ENCODE results near the gene THSD8. TPM values are rescaled to one million over a fixed set of nuclear protein-coding genes. Genes with fewer than 3 reads are reported as not detected.

The THSD8 gene
- total RNA-seq = 0.13 TPM in 1 of 2 replicates, not detected in the other

DNA sequence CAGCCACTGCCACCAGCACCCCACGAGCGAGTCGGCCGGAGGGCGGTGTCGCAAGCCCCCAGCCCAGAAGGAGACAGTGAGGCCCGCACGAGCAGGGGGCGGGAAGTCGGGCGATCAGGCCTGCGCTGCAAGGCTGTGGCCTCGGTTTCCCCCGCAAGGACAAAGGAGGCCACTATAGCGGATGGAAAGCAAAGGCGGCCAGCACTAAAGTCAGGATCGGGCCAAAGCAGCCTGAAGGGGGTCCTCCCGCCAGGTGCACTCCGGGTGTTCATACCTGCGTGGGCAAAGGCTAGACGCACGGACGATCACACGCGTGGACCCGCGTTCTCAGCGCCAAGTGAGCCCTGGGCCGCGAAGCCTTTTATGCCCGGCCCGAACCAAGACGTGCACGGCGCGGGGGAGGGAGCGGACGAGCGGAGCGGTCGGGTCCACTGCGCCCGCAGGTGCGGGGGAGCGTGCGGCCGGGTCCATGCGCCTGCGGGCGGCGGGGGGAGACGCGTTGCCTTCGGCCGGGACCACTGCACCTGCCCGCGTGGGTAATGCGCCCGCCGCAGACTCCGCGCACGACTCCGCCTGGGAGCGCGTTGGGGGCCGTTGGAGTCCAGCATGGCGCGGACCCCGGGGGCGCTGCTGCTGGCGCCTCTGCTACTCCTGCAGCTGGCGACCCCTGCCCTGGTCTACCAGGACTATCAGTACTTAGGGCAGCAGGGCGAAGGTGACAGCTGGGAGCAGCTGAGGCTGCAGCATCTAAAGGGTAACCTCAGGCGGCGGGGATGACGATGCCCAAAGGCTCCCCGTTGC lies at the start of gene THSD8, which contains the start of gene PRDX2:
Gene THSD8 (plus strand): TSS at position 604 of the 801 bp plus-strand sequence. CDS start 3 bp downstream, at position 607.
Gene PRDX2 (minus strand): TSS at position 335 of the 801 bp plus-strand sequence. CDS start 539 bp downstream, outside the sequence.
- no peak for DNase-seq (ENCODE audit: low read depth, low spot score)

DNA sequence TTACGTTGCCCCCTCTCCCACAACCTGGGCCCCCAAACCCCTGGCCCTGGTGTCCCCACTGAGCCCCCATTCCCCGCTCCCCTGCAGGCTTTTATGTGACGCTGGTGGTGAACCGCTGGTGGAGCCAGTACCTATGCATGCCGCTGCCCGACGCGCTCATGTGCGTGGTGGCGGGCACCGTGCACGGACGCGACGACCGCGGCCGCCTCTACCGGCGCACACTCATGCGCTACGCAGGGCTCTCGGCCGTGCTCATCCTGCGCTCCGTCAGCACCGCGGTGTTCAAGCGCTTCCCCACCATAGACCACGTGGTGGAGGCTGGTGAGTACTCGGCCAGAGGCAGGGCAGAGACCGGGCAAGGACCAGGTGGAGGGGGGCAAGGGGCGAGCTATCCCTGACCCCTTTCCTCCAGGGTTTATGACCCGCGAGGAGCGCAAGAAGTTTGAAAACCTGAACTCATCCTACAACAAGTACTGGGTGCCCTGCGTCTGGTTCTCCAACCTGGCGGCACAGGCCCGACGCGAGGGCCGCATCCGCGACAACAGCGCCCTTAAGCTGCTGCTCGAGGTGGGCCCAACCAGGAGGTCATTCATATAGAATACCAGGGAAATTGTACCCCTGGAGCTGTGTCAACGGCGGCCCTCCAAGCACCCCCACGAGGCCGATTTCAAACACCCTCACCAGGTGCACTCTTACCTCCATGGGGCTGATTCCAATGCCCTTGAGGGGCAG lies 47.2 kb upstream of the THSD8 start:
- DNase-seq (ENCODE audit: low read depth, low spot score) = no peak

DNA sequence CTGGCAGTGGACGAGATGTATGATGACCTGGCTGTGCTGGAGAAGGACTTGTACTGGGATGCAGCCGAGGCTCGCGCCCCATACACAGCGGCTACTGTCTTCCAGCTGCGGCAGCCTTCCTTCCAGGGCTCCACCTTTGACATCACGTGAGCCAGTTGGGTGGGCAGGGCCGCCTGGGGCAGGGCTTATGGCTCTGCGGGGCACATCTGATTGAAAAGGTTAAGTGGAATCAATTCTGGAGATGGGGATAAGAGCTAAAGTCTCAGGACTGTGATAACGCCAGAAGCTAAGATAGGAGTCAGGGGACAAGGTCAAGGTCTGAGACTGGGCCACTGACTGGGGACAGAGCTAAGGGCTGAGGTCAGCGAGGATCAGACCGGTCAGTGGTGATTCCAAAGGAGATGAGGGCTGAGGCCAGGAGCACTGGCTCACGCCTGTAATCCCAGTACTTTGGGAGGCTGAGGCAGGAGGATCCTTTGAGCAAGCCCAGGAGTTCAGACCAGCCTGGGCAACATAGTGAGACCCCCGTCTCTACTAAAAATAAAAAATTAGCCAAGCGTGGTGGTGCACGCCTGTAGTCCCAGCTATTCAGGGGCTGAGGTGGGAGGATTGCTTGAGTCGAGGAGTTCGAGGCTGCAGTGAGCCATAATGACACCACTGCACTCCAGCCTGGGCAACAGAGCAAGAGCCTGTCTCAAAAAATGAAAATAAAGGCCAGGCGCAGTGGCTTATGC lies 45.6 kb upstream of the THSD8 start:
- no peak for DNase-seq (ENCODE audit: low read depth, low spot score)

DNA sequence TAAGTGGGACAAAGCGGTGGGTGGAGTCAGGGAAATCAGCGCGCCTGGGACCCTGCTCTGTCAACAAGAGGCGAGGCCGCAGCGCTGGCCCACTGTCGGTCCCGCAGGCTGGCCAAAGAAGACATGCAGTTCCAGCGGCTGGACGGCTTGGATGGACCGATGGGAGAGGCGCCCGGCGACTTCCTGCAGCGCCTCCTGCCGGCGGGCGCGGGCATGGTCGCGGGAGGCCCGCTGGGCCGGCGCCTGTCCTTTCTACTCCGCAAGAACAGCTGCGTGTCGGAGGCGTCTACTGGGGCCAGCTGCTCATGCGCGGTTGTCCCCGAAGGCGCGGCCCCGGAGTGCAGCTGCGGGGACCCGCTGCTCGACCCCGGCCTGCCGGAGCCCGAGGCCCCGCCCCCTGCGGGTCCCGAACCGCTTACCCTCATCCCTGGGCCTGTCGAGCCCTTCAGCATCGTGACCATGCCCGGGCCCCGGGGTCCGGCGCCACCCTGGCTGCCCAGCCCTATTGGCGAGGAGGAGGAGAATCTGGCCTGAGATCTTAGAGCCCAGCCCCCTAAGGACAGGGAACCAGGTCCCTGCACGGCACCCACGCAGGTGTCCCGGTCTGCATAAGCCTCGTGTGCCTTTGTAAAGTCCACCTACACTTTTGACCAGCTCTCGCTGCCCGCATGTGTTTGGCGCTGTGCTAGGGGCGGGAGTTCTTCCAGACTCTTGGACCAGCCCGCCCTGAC lies 44.2 kb upstream of the THSD8 start:
- DNase-seq (ENCODE audit: low read depth, low spot score) = no peak

DNA sequence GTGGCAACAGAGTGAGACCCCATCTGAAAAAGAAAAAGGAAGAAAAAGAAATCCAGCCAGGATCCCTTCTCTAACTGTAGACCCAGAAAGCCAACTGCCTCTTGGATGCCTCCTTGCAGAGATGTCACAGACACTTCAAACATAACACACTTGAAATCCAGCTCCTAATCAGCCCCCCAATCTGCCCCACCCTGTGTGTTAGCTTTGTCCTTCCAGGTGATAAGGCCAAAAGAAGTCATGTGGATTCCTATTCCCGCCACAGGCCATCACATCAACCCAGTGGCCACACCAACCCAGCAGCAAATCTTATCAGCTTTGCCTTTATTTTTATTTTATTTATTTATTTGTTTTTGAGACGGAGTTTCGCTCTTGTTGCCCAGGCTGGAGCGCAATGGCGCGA lies 42.2 kb upstream of the THSD8 start:
- no peak for DNase-seq (ENCODE audit: low read depth, low spot score)

DNA sequence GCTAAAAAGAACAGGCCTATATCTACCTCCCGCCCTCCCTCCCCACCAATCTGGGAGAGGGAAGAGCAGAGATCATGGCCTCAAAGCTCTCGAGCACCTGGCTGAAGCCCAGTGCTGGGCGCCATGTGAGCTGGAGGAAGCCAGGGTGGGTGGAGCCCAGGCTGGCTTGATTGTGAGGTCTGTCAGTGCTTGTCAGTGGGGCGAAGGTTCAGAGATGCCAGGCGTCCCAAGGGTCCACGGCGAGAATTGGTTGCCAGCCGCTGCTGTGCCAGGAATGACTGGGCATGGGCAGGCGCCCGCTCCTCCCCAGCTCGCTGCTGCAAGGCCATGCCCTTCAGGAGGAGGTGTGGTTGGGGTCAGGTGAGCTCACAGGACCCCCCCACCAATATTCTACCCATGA lies 38.8 kb upstream of the THSD8 start:
- no peak for DNase-seq (ENCODE audit: low read depth, low spot score)

DNA sequence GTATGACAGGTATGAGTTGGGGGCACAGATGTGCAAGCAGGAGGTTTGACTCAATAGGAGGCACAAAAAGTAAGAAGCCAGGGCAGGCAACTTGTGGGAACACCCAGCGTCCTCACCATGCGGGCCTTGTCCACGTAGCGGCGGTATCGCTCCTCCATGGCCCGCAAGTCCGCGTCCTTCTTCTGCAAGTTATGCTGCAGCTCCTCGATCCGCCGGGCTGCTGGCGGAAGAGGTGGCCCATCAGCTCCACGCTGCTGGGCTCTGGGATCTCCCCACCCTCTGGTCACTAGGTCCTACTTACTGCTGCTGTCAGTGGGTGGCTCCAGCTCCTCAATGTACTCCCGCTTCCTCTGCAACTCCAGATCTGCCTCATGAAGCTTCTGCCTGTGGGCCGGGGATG lies 37.2 kb upstream of the THSD8 start:
- no peak for DNase-seq (ENCODE audit: low read depth, low spot score)

DNA sequence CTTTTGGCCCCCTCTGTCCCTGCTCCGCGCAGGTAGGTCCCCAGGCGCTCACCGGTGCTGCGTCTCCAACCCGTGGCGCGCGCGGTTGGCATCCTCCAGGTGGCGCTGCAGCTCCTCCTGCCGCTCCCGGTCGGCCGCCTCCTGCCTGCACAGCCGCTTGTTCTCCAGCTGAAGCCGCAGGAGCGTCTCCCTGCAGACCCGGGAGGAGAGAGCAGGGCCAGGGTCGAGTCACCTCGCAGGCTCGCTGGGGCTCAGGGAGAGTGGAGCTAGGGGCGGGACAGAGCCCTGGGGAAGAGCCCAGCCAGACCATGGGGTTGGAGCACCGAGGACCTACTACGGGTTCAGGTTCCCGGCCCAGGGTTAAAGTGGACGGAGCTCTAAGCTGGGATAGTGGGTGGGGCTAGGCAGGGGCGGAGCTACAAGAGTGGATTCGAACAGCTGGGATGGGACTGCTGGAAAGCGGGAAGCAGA lies 35.8 kb upstream of the THSD8 start:
- no peak for DNase-seq (ENCODE audit: low read depth, low spot score)

DNA sequence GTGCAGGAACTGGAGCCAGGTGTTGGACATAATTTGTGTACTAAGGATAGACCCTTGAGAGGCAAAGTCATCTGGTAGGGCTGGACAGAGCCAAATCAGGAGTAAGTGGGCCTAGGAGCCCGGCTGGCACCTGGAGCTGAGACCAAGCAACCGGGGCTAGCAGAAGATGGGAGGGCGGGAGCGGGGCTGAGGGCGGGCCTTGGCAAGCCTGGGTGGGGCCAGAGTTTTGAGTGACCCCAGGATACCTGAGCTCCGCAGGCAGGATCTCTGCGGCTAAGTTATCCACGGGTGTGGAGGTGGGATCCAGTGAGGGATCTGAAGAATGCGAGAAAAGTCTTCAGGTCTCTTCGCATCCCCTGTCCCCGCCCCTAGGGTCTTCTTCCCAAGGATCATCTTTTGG lies 34.7 kb upstream of the THSD8 start:
- no peak for DNase-seq (ENCODE audit: low read depth, low spot score)

DNA sequence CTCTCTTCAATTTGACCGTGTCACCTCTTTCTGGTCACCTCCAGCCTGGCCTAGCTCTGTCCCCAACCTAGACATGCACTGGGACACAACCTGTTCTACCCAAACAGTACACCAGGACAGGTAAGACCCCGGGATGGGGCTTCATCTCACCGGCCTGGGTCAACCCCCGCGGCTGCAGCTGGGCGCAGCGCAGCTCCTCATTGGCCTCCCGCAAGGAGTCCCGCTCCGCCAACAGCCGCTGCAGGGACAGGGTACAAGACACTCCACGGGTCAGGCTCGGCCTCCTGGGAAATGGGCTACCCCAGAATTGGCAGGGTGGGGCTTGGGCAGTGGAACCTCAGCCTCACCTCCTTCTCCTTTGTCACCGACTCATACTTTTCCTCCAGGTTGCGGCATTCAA lies 34.2 kb upstream of the THSD8 start:
- DNase-seq (ENCODE audit: low read depth, low spot score) = no peak

DNA sequence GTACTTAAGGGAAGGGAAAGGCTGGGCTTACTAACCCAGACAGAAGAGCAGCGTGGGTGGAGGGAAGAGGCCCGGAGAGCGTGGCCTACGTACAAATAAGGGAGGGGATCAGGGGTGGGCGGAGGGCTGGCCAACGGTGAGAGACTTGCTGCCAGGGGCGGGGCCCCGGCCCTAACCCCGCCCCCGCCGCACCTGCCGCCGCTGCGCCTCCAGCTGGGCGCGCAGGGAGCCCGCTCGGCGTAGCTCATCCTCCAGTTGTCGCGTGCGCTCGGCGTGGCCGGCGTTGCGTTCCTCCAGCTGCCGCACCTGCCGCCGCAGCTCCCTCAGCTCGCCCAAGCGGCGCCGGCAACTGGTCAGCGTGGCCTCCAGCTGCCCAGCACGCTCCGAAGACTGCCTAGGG lies 32.2 kb upstream of the THSD8 start:
- no peak for DNase-seq (ENCODE audit: low read depth, low spot score)

DNA sequence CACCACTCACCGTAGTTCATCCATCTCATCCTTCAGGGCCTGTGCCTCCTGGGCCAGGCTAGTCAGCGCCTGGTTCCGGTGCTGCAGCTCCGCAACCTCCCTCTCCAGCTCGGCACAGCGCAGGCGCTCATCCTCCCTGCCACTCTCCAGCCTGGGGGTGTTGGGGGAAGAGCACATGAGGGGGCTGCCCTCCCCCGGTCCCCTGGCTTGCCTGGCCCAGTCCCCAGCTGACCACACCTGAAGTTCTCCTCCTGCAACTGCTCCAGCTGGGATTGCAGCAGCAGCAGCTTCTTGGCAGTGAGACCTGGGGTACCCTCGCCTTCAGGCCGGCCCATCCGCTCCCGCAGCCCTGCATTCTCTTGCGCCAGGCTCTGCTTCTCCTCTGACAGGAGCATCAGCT lies 30.9 kb upstream of the THSD8 start:
- DNase-seq (ENCODE audit: low read depth, low spot score) = no peak

DNA sequence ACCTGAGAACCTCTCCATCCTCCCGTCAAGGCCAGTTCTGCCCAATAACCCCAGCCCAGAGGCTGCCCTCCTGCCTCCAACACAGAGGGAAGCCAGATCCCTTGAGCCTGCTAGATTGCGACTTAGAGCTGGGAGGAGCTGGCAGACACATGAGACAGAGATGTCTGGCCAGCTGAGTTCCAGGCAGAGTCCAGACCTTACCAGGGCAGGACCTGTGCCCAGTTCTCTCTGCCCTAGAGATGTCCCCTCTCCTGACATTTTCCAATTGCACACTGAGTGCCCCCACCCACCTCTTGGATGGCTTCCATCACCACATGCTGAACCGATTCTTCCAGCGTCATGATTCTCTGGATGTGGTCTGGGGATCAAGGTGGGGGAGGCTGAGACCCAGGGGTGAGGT lies 29.5 kb upstream of the THSD8 start:
- no peak for DNase-seq (ENCODE audit: low read depth, low spot score)

DNA sequence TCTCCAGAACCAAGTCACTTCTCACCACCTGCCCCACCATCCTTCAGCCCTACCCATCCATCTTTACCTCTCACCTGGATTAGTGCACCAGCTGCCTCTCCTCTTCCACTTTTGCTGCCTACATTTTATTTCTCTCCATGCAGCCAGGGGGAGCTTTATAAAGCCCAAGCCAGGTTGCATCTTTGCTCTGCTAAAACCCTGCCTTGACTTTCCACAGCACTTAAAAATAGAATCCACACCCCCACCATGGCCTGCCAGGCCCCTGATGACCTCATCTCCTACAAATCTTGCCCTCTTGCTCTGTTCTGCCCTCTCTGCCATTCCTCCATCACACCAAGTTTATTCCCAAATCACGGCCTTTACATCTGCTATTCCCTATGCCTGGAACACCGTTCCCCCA lies 28.3 kb upstream of the THSD8 start:
- DNase-seq (ENCODE audit: low read depth, low spot score) = no peak

DNA sequence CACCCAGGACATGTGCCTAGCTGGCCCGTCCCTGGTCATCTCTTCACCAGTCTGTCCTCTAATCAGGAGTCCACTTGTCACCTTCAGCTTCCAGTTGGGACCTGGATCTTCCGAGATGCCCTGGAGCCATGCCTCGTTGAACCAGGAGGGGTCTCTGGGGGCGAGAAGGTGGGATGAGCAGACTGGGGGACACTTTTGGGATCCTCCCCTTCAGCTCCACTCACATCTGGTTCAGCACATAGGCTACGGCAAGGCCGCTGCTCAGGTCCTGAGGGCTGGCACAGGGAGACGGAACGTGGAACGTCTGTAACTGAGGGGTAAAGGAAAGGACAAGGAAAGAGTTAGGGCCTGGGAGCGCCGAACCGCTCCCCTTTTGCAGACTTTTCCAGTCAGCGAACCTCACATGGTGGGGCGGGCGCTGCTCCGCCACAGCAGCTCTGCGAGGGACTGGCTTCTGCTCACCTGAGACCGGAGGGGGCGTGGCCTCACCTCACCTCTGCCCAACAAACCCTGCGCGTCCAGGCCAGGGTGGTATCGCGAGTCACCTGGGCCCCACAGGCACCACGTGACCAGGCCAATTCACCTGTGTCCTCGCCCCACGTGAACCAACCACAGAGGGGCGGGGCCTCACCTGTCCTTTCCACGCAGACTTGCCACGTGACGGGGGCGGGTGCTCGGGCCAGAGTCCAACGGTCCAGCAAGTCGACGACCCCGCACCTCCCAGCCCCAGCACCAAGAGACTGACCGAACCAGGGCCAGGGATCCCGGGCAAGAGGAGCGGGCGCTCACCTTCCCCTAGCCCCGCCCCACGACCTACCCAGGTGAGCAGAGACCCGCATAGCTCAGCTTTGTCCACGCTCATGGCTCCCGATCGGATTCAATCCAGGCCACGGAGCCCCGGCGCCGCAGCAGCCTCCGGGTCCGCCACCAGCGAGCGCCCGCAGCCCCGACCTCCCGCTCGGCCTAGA lies 27.0 kb upstream of the THSD8 start, which contains the start of gene HOOK2:
Gene HOOK2 (minus strand): TSS at position 965 of the 968 bp plus-strand sequence. CDS start 103 bp downstream, at position 862.
- no peak for DNase-seq (ENCODE audit: low read depth, low spot score)

DNA sequence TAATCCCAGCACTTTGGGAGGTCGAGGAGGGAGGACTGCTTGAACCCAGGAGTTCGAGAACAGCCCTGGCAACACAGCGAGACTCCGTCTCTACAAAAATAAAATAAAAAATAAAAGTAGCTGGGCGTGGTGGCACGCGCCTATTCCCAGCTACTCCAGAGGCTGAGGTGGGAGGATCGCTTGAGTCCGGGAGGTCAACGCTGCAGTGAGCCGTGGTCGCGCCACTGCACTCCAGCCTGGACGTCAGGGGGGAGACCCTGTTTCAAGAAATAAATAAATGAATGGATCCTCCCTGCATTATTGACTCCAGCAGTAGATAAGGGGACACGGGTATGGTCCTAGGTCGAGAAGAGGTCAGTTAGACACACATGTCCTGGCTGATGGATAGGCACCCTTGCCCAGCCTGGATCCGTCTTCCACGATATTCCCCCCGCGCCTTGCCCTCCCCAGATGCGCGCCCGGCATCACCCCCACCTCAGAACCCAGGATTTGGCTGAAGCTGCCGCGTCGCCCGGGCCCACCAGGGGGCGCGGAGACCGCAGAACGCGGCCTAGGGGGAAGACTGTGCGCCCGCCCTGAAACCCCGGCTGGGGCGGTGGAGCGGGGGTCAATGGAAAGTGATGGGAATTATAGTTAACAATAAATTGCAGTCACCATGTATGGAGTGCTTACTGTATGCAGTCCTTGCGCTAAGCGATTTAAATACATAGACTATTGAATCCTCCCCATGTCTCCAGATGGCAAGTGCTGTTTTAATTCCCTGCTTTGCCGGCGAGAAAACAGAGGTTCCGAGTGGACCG lies 24.5 kb upstream of the THSD8 start:
- no peak for DNase-seq (ENCODE audit: low read depth, low spot score)

DNA sequence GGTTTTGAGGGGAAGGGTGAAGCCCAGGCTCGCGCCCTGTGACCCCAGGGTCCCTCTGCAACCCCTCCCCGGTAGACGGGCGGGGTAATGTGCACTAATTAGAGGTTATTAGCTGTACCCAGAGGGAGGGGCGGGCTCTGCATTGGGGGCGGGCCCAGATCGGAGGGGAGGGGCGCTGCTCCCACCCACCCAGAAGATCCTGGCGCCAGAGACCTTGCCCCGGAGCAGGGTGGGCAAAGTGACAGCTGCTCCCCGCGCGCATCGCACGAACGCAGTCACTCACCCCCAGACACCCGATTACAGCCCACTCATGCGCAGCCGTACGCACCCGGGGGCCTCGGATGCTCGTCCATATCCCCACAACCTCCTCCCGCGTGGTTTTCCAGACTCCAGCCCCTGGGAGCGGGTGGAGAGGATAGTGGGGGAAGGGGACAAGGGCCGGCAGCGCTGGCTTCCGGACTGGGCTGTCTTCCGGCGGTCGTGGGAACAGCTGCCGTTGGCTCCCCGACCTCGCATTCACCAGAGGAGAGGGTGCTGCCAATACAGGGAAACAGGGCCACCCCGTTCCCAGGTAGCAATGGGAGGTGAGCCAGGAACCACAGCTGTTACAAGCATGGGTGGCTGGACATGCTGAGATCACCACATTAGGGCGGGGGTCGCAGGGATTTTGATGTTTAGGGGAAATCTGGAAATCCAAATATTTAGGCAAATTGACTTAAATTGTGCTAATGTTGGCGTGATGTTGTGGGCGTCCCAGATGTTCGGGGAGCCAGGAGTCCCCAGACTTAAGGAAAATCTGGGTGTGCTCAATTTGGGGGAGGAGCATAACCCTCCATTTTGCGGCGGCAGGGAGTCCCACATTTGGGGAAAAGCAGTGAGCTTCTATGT lies 23.6 kb upstream of the THSD8 start:
- no peak for DNase-seq (ENCODE audit: low read depth, low spot score)

DNA sequence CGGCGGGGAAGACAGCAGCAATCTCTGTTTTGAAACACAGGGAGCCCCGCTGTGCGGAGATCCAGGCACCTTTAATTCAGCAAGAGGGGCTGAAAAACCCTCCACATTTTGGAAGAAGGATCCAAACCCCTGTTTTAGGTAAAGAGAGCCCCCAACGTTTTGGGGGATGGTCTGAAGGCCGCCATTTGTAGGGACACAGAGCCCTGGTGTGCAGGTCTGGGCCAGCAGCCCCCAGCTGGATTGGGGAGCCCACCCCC lies 23.0 kb upstream of the THSD8 start:
- no peak for DNase-seq (ENCODE audit: low read depth, low spot score)

Measured in pulmonary artery endothelial cell (primary cell).